SK-MEL-5 (cell line): ENCODE measurements around the gene ATXN2L. TPM values are rescaled to one million over a fixed set of nuclear protein-coding genes. Genes with fewer than 3 reads are reported as not detected.
A peak's percentile ranks its signal among the peaks of the same experiment; 100 is the strongest.

Experiments
- DNase-seq: peaks from one replicate; pipeline ENCODE4 v3.0.0-alpha.2; 2016; ENCODE audit warnings: low read depth, low spot score
- in situ Hi-C: cut with HindIII; loops from 2 replicates; pipeline ENCODE4 v1.10.0; 2016; ENCODE audit warnings: low sequenced_read_pairs, high pct_unique_total_duplicates, low pct_unique_long_range_greater_than_20kb
- total RNA-seq: library from RNA; depleted of rRNA; stranded (reverse); fragments of >200 nt; shearing (Covaris generic); gene quantifications from 2 replicates; pipeline ENCODE4 v1.2.3, GENCODE V29; 2014

The ATXN2L gene
- total RNA-seq, 1 experiment from 2014 or later: 30.9 TPM

DNA sequence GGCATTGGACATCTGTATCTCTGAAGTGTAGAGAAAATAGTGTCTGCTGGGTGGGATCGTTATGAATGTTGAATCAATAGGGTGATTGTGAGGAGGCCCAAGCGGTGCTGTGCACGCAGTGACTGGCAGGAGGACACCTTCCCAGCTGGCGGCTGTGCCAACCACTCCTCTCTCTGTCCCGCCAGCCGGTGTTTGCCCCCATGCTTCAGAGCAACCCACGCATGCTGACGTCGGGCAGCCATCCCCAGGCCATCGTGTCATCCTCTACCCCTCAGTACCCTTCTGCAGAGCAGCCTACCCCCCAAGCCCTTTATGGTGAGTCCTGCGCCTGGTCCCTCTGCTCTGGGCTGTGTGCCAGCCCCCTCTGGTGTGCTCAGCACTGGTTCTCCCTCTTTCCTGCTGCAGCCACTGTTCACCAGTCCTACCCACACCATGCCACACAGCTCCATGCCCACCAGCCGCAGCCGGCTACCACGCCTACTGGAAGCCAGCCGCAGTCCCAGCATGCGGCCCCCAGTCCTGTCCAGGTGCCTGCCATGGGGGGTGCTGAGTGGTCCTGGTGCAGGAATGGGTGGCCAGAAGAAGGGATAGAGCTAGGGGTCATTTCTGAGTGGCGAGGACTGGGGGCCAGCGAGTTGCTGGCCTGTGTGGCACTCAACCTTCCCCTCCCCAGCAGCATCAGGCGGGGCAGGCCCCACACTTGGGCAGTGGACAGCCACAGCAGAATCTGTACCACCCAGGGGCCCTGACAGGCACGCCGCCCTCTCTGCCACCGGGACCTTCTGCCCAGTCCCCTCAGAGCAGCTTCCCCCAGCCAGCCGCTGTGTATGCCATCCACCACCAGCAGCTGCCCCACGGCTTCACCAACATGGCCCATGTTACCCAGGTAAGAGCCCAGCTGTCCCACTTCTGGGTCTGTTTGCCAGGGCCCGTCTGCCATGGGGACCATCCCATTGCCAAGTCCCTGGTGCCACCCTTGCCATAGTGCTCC, 12.4 kb downstream of the ATXN2L start:
- in situ Hi-C loops: no loop called here
- no peak for DNase-seq

DNA sequence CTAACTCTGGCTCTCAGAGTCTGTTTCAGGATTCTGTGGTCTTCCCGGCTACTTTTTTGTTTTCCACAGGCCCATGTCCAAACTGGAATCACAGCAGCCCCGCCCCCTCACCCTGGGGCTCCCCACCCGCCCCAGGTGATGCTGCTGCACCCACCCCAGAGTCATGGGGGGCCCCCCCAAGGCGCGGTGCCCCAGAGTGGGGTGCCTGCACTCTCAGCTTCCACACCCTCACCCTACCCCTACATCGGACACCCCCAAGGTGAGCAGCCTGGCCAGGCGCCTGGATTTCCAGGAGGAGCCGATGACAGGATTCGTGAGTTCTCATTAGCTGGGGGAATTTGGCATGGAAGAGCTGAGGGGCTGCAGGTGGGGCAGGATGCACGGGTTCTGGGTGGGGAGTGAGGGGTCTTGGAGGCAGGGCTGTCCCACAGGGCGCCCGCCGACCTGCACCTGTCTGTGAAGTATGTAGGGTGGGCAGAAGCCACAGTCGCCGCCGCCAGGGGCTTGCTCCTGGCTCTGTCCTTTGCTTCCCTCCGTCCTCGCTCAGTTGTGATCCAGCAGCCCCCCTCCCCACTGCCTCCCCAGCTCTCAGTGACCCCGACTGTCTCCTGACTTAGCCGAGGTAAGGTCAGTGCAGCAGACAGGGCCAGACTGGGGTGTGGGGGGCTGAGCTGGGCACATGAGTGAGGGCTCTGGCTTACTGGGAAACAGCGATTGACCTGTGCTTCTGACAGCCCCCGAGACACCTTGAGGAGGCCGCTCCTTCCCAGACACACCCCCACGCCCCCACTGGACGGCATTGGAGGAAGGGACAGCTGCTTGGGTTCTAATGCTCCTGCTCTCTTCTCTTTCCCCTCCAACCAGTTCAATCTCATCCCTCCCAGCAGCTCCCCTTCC, 13.3 kb downstream of the ATXN2L start:
- DNase-seq: no peak
- in situ Hi-C loops: no loop called here

DNA sequence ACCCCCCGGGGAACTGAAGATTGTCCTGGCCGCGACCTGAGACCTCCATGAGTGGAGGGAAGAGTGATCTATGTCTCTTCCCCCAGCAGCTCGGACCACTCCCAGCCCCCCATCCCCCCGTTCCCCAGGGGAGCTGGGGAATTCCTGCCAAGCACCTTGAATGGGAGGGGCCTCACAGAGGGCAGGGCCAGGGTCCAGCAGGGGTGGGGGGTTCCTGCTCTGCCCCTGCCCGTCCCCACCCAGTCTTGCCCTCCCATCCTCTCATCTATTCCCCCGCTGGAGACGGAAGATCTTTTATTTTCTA, 13.9 kb downstream of the ATXN2L start:
- in situ Hi-C loops: no loop called here
- DNase-seq: no peak

DNA sequence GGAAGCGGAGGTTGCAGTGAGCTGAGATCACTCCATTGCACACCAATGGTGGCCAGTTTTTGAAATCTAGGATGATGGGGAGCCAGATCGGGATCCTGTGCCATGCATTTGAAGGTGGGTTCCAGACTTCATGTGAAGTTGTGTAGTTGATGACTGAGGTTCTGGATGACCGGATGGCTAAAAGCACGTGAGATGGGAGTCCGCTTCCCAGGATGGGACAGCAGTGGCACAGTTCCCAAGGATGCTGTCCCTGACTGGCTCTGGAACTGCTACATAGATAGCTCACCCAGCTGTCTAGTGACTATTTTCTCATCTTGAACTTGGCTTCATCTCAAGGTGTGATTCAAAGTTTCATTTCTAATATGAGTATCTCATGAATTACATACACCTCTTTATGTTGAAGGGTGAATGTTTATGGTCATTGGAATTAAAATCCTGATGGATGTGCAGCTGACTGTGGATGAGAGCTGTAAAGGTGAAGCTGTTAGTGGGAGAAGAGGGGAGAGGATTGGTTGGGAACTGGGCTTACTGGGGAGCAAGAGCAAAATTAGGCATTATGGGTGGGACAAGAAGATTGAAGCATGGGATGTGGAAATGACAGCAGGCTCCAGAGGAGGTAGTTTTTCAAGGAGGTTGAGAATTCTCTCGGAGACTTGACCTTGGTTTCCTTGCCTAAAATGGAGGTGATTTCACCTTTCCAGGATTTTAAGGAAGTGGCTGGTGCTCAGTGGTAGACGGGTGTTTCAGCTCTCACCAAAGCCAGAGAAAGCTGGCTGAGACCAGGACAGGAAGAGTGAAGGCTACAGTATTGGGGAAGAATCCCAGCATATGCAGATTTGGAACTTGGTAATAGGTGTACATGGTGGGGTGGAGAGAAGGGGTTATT, 15.1 kb downstream of the ATXN2L start:
- in situ Hi-C loops: no loop called here
- DNase-seq: no peak

DNA sequence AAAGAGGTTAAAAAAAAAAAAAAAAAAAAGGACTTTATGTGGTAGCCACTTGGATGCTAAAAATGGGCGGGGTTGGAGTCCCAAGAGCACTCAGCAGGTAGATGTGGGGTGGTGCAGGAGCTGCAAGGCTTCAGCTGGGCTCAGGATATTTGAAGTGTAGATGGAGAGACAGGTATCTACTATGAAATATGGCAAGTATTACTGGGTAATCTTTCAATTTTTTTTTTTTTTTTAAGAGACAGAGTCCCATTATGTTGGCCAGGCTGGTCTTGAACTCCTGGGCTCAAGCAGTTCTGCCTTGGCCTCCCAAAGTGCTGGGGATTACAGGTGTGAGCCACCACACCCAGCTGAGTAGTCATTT, 15.7 kb downstream of the ATXN2L start:
- DNase-seq: no peak
- in situ Hi-C loops: no loop called here

DNA sequence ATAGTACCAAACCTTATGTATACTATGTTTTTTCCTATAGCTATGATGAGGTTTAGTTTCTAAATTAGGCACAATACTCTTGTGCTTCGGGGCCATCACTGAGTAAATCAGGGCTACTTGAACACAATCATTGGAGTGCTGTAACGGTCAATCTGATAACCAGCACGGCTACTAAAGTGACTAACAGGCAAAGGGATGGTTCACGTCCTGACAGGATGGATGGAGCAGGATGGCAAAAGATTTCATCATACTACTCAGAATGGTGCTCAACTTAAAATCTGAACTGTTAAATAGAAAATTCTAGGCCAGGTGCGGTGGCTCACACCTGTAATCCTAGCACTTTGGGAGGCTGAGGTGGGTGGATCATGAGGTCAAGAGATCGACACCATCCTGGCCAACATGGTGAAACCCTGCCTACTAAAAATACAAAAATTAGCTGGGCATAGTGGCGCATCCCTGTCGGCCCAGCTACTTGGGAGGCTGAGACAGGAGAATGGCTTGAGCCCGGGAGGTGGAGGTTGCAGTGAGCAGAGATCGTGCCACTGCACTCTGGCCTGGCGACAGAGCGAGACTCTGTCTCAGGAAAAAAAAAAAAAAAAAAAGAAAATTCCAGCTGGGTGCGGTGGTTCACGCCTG, 16.3 kb downstream of the ATXN2L start:
- no peak for DNase-seq
- in situ Hi-C loops: no loop called here

DNA sequence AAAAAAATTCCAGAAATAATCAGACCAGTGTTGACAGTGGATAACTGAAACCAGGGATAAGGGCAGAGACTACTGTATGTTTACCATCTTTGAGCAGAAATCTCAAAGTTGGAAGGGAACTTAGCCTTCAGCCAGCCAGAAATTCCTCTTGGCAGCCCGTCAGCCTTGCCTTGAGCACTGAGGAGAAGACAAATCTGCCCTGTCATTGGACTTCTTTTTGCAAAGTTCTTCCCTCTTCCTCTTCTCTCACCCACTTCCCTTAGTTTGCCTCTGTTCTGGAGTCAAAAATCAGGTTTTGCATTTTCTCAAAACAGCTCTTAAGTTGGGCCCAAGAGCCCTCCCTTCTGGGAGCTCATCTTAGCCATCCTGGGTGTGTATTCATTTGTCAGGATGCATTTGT, 17.1 kb downstream of the ATXN2L start:
- in situ Hi-C loops: no loop called here
- no peak for DNase-seq

DNA sequence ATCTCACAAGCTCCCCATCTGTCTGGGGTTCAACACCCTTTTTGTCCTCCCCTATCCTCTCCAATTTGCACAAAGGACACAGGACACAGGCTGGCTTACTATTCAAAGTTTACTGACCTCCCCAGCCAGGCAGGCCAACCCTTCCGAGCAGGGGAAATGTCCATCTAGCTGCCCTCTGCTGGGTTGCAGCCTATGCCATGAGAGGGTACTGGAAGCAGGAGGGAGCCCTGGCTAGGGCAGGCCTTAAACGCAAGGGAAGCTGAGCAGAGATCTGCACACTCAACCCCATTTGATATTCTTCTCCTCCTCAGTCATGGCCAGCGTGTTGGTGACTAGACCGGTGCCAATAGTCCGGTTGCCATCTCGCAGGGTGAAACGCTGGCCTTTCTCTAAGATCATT, 19.9 kb downstream of the ATXN2L start:
- no peak for DNase-seq
- in situ Hi-C loops: no loop called here

DNA sequence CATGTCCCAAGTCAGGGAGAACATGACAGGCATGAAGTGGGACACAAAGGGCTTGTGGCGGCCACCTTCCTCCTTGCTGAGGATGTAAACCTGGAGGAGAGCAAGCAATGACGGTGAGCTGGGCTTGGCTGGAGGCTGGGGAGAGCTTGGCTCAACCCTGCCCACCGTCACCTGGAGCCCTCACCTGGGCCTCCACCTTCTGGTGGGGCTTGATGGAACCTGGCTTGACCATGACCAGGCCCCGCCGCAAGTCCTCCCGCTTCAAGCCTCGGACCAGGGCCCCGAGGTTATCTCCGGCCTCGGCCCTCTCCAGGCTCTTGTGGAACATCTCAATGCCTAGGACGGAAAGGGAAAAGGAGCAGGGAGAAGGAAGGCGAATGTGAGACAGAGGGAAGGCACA, 21.0 kb downstream of the ATXN2L start:
- in situ Hi-C loops: no loop called here
- DNase-seq: no peak

DNA sequence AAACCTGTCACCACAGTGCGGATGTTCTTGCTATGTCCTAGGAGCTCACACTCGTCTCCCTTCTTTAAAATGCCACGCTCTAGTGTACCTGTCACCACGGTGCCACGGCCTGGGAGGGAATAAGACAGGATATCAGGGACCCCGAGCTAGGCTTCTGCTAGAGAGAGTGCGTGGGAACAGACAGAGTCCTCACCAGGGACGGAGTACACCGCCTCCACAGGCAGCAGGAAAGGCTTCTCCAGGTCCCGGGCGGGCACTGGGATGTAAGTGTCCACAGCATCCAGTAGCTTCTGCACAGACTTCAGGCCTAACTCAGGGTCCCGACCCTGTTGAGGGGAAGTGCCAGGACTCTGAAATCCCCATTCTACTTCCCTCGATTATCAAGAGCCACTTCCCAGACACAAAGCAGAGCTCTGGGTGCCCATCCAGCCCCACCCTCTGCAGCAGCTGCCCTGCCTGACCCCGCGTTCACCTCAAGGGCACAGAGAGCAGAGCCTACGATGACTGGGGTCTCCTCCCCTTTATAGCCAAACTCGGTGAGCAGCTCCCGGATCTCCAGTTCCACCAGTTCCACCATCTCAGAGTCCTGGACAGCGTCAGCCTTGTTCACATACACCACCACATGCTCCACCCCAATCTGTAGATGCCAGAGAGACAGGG, 21.6 kb downstream of the ATXN2L start:
- in situ Hi-C loops: no loop called here
- DNase-seq: no peak

DNA sequence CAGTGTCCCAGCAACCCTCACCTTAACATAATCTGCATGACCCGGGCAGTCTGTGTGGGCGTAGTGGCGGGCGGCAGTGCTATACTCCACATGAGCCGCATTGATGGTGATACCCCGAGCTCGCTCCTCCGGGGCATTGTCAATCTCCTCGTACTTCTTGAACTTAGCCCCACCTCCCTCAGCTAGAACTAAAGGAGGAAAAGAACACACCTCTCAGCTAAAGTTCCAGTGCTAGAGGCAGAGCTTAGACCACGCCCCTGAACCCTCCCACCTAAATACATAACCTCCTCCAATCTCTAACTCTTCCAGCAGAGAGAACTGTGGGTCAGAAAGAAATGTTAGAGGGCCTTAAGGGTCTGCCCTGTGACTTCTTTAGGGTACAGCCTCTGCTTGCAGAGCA, 22.5 kb downstream of the ATXN2L start:
- in situ Hi-C loops: no loop called here
- DNase-seq: peak; percentile 57

DNA sequence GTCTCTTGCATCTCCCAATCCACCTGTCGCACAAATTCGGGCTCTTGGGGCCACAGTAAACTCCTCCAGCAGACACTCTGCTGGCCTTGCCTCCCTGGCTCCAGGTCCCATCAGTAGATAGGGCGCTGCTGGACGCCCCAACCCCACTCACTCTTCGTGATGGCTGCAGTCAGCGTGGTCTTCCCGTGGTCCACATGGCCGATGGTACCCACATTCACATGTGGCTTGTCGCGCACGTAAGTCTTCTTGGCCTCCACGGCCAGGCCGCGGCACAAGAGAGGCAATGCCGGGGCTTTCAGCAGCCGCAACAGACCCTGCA, 22.9 kb downstream of the ATXN2L start:
- in situ Hi-C loops: no loop called here
- no peak for DNase-seq

DNA sequence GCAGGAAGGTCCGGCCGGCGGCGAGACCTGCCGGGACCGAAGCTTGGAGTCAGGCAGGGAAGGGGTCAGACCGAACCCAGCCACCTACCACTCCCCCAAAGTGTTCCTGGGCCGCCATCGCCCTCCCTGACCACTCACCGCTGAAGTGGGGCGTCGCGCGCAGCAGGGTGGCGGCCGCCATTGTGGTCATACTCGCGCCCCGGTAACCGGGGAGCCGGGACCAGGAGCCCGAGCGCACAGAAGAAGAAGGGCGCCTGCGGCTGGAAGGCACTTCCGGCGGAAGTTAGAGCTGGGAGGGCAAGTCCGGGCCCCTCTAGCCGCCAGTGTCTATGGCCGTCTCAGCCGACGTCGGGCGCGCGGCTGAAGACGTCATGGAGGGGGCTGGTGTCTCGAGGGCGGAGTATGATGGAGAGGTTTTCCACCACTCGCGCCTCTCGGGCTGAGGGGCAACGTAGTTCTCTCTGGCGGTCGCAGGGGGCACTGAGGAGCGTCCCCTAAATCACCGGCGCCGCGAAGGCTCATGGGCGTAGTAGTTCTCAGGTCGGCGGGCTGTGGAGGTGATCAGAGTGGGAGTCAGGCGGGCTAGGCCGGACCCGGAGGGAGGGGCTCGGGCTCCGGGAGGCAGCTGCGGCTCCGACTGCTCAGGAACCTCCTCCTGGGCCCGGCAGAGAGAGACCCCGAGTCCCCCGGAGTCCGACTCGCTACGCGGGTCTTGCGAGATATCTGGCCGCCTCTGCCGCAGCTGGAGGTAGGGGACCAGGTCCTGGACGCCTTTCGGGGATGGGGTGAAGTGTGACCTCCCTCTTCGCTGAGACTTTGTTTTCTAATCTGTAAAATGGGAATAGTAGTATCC, 23.5 kb downstream of the ATXN2L start, which contains the start of gene TUFM:
TSS of gene TUFM (minus strand) at position 269 of the 853 bp plus-strand sequence. CDS start at position 190, 79 bp downstream.
- peak; percentile 97 for DNase-seq
- in situ Hi-C loops: no loop called here

DNA sequence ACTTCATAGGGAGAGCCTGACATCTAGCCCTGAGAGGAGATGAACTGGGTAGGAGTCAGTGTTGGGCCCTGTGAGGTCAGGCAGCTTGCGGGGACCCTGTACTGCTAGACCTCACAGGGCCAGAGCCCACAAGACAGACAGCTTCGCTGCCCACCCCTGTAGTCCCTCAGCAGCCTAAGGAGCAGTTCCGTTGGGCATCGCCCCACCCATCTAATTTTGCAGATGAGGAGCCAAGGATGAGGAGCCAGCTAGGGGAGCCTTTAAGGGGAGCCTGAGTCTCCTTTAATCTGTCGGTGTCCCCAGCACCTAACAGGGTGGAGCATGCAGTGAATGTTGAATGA, 24.1 kb downstream of the ATXN2L start:
- in situ Hi-C loops: no loop called here
- DNase-seq: no peak

DNA sequence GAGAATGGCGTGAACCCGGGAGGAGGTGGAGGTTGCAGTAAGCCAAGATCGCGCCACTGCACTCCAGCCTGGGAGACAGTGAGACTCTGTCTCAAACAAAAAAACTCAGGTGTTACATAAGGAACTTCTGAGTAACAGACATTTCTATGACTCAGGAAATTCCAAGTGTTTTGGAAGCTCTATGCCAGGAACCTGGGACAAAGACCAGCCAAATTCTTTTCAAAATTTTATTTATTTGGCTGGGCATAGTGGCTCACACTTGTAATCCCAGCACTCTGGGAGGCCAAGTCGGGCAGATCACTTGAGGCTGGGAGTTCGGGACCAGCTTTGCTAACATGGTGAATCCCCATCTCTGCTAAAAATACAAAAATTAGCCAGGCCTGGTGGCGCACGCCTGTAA, 35.6 kb downstream of the ATXN2L start:
- in situ Hi-C loops: no loop called here

DNA sequence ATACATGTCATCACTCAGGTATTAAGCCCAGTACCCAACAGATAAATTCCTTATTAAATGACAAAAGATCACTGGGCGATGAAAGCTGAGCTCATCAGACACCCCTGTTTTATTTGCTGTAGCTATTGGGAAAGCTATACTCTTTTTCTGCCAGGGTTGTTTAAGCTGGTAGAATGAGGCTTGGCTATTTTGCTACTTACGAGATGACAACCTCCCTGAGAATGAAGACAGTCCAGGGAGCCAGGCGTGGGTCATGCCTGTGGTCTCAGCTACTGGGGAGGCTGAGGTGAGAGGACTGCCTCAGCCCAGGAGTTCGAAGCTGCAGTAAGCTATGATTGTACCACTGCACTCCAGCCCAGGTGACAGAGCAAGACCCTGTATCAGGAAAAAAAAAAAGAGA, 36.5 kb downstream of the ATXN2L start:
- DNase-seq: no peak
- in situ Hi-C loops: no loop called here

More for the DNA sequence above, 35.6 kb downstream of the ATXN2L start:
- DNase-seq: no peak
